Measurements from ENCODE around the gene CADPS2.

DNA sequence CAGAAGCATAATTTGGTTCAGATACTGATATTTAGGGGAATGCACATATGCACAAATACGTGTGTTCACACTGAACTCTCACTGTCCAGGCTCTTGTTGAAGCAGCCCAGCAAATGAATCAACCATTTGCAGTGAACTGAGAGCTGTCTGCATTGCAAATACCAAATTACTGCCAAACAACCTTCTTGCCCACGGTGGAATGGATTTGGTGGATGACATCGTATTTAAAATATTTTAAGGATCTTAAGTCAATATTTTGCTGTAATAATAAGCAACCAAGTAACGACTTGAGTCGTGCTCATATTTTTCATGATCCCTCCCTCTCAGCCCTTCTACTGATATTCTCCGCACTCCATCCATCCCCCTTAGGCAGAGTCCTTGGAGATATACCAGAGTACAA is 473.8 kb downstream of the CADPS2 start:
- TF ChIP-seq, protein P1, sequence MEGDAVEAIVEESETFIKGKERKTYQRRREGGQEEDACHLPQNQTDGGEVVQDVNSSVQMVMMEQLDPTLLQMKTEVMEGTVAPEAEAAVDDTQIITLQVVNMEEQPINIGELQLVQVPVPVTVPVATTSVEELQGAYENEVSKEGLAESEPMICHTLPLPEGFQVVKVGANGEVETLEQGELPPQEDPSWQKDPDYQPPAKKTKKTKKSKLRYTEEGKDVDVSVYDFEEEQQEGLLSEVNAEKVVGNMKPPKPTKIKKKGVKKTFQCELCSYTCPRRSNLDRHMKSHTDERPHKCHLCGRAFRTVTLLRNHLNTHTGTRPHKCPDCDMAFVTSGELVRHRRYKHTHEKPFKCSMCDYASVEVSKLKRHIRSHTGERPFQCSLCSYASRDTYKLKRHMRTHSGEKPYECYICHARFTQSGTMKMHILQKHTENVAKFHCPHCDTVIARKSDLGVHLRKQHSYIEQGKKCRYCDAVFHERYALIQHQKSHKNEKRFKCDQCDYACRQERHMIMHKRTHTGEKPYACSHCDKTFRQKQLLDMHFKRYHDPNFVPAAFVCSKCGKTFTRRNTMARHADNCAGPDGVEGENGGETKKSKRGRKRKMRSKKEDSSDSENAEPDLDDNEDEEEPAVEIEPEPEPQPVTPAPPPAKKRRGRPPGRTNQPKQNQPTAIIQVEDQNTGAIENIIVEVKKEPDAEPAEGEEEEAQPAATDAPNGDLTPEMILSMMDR (IDR thresholded peaks at IDR 0.05 in 4 of 5, conservative IDR thresholded peaks at IDR 0.05 in 1 of 5): no peak
- TF ChIP-seq POLR2A (IDR thresholded peaks at IDR 0.05): no peak
